Psoas muscle (tissue), 8 donors: ENCODE measurements around the gene DHX15. TPM values are rescaled to one million over a fixed set of nuclear protein-coding genes. Genes with fewer than 3 reads are reported as not detected.

ENCODE experiments used
- ATAC-seq, 4 donors: fragments of 200-7000 bp; cut with Tn5 transposase; one replicate each; pipeline ENCODE4 v1.9.1; 2020; ENCODE audit warnings: moderate library complexity in 3 of 4, mild to moderate bottlenecking in 2 of 4
- DNase-seq, 2 donors: peaks; one replicate each; pipeline ENCODE4 v3.0.0-alpha.2; 2020
- H3K27ac ChIP-seq: fragments of 200-600 bp; one replicate; pipeline ENCODE4 v1.8.0; 2022
- H3K27me3 ChIP-seq, 3 donors: fragments of 200-600 bp in 1 of 3; one replicate each; pipeline versions ENCODE4 v1.6.1 to v1.8.0; 2013 to 2022; ENCODE audit warnings: low read length in 2 of 3, mild to moderate bottlenecking in 2 of 3, moderate library complexity in 1 of 3; ENCODE audit not compliant: insufficient read depth in 3 of 3
- H3K36me3 ChIP-seq, 2 donors: fragments of 200-600 bp in 1 of 2; one replicate each; pipeline versions ENCODE4 v1.6.1 to v1.8.0; 2013 to 2022; ENCODE audit warnings: low read depth in 1 of 2, mild to moderate bottlenecking in 1 of 2, moderate library complexity in 1 of 2; ENCODE audit not compliant: insufficient read depth in 1 of 2
- H3K4me1 ChIP-seq: fragments of 200-600 bp; one replicate; pipeline ENCODE4 v1.8.0; 2022
- H3K4me3 ChIP-seq: fragments of 200-600 bp; one replicate; pipeline ENCODE4 v1.8.0; 2022; ENCODE audit warnings: mild to moderate bottlenecking
- H3K9me3 ChIP-seq: fragments of 200-600 bp; one replicate; pipeline ENCODE4 v1.8.0; 2022
- WGBS, 3 donors: extraction: QIAGEN DNeasy Blood & Tissue Kit; methylation state at CpG; one replicate each; pipeline versions ENCODE4 v1.1.6 to v1.1.7; 2013; 5-methylcytosine and 5-hydroxymethylcytosine counted together
- intact Hi-C, 2 donors: fragments of 100-400 bp; cut with DNase I; formaldehyde crosslinking; loops; one replicate each; pipeline versions ENCODE4 v1.11.0 to v1.14.2; 2022
- polyA plus RNA-seq, 3 donors: library from polyadenylated mRNA; stranded (reverse); fragments of 200-250 nt; gene quantifications; one replicate each; pipeline ENCODE4 v1.2.3, GENCODE V29; 2013
- total RNA-seq, 4 donors: library from RNA; stranded (reverse); fragmentation: NEBNext Ultra II Directional in 2 of 4; extraction: Animal tissue kit (Norgen Biotek cat#: 25700) in 2 of 4; gene quantifications; one replicate each; pipeline versions ENCODE4 v1.2.1 to v1.2.4, GENCODE V29; 2021 to 2023
- TF ChIP-seq, protein P1 (sequence below): fragments of 200-600 bp; IDR thresholded peaks from one replicate; pipeline ENCODE4 v1.8.0; 2022; ENCODE audit warnings: antibody characterized with exemption
- donor health status: healthy with polysubstance abuse.
- donor health status: DM: no; HTN: no; CAD: no; lungs with moderate emphysema.
- donor health status: Bipolar disorder and iron deficiency.
- donor health status: healthy.
- donor health status: DM: yes; HTN: yes; CAD: no.
- donor health status: DM: no; HTN: no; CAD: no.
- donor health status: DM: no; HTN: no; CAD: no.
- donor health status: DM: yes; HTN: yes; CAD: no.

The DHX15 gene
- total and polyA plus RNA-seq, 7 donors: 28.3 to 69.7 (median 46.0) TPM

- Histone ChIP-seq H3K4me3 (no peak overlapping the region), H3K36me3 (peaks cover 3 to 52% of the 10 kb centered on the region in 2 donors), H3K27me3 (no peaks in the 10 kb centered on the region), H3K4me1 (peaks cover 33% of the 10 kb centered on the region), H3K27ac (no peak overlapping the region), H3K9me3 (no peaks in the 10 kb centered on the region)
- intact Hi-C loops: no loop called here
- TF ChIP-seq, protein P1, sequence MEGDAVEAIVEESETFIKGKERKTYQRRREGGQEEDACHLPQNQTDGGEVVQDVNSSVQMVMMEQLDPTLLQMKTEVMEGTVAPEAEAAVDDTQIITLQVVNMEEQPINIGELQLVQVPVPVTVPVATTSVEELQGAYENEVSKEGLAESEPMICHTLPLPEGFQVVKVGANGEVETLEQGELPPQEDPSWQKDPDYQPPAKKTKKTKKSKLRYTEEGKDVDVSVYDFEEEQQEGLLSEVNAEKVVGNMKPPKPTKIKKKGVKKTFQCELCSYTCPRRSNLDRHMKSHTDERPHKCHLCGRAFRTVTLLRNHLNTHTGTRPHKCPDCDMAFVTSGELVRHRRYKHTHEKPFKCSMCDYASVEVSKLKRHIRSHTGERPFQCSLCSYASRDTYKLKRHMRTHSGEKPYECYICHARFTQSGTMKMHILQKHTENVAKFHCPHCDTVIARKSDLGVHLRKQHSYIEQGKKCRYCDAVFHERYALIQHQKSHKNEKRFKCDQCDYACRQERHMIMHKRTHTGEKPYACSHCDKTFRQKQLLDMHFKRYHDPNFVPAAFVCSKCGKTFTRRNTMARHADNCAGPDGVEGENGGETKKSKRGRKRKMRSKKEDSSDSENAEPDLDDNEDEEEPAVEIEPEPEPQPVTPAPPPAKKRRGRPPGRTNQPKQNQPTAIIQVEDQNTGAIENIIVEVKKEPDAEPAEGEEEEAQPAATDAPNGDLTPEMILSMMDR: no peak
- ATAC-seq: no peak
- no peak for DNase-seq
- 70 to 79% (median 73%) methylated on average over 1 of the region's 1 CpG for WGBS, 3 donors
Observed at GRCh38 chr4:24570172-24570571, 14.2 kb downstream of the DHX15 start.

GRCh38 chr4:24569662-24570061, 14.7 kb downstream of the DHX15 start:
- ATAC-seq: no peak
- TF ChIP-seq, protein P1: no peak
- Histone ChIP-seq H3K27me3 (no peaks in the 10 kb centered on the region), H3K4me3 (no peak overlapping the region), H3K27ac (no peak overlapping the region), H3K4me1 (peaks cover 38% of the 10 kb centered on the region), H3K9me3 (no peaks in the 10 kb centered on the region), H3K36me3 (peaks cover 0 to 47% of the 10 kb centered on the region in 2 donors)
- intact Hi-C loops: no loop called here
- DNase-seq: no peak
- WGBS, 3 donors: 84 to 89% (median 88%) methylated on average over 2 of the region's 2 CpGs

DNA sequence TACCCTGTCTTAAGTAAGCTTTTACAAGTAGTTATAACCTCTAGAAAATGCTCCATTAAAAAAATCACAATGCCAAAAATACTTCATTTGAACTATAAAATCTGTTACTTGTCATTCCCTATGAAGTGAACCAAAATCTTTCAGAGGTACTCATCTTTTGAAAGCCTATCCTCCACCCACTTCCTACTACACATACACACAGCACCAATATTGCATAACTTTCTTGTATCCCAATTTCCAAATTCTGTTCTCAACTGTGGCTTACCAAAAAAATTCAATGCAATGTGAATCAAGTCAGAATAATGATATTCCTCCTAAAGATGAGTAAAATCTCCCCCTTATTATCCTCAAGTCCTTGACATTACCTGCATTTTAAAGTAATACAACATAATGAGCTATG, 15.9 kb downstream of the DHX15 start:
- Histone ChIP-seq H3K27me3 (no peaks in the 10 kb centered on the region), H3K4me3 (no peak overlapping the region), H3K9me3 (no peaks in the 10 kb centered on the region), H3K4me1 (peaks cover 44% of the 10 kb centered on the region), H3K36me3 (peaks cover 0 to 35% of the 10 kb centered on the region in 2 donors), H3K27ac (no peak overlapping the region)
- DNase-seq: no peak
- intact Hi-C loops: no loop called here
- TF ChIP-seq, protein P1: no peak
- ATAC-seq: no peak

DNA sequence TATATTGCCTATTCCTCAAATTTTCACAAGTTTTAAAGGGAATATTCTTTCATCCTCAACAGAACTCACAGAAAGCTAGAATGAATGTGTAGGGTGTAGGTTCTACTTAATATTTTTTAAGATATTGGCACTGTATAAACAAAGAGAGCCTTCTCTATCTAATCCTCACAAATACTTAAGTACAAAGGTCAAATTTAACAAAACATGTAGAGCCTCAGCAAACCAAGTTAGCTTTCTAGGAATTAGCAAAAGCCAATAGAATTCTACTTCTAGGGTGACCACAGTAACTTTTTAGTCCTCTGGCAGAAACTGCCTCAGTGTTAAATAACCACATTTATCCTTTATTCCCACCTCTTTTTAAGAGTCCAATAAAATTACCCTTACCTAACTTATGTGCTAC, 19.3 kb downstream of the DHX15 start:
- no peak for ATAC-seq
- intact Hi-C loops: no loop called here
- no peak for DNase-seq
- H3K9me3 ChIP-seq: no peaks in the 10 kb centered on the region
- peaks cover 0 to 17% of the 10 kb centered on the region in 2 donors for H3K36me3 ChIP-seq
- TF ChIP-seq, protein P1: no peak
- no peak overlapping the region for H3K4me3 ChIP-seq
- no peak overlapping the region for H3K27ac ChIP-seq
- H3K4me1 ChIP-seq: peaks cover 44% of the 10 kb centered on the region
- H3K27me3 ChIP-seq: no peaks in the 10 kb centered on the region

GRCh38 chr4:24564488-24564887, 19.9 kb downstream of the DHX15 start:
- DNase-seq (no peak), ATAC-seq (no peak)
- no peaks in the 10 kb centered on the region for H3K9me3 ChIP-seq
- H3K4me1 ChIP-seq: peaks cover 45% of the 10 kb centered on the region
- WGBS, 3 donors: 75 to 85% (median 79%) methylated on average over 2 of the region's 2 CpGs
- H3K27me3 ChIP-seq: no peaks in the 10 kb centered on the region
- H3K4me3 ChIP-seq: no peak overlapping the region
- peaks cover 0 to 12% of the 10 kb centered on the region in 2 donors for H3K36me3 ChIP-seq
- intact Hi-C loops: no loop called here
- TF ChIP-seq, protein P1: no peak
- H3K27ac ChIP-seq: no peak overlapping the region
